Femur (tissue), 1 donor: ENCODE data around the gene FAM25C.
"Not testable (repeated sequence)": the region's sequence is repeated elsewhere in the genome, so short reads cannot be mapped to it uniquely, and the experiment has no call there.

Experiments used
- DNase-seq: peaks from one replicate; pipeline ENCODE4 v3.0.0-alpha.2; 2017

Gene FAM25C

GRCh38 chr10:47999691-48000090, at the start of gene FAM25C:
TSS of gene FAM25C (minus strand) at chr10:47999791. CDS start at chr10:47999765, 26 bp downstream.
- not testable (repeated sequence) for DNase-seq

DNA sequence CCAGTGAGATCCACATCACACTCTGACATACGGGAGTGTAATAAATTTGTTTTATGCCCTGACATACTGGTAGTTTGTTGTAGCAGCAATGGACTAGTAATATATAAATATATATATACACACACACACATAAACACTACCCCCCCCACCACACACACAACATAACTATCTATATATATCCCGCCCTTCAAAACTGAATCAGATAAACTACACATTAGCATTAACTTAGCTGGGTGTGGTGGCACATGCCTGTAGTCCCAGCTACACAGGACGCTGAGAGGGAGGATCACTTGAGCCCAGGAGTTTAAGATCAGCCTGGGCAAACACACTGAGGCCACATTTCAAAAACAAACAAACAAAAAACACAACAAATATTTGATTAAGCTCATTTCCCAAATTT, 45.0 kb upstream of the FAM25C start:
- DNase-seq, result not testable (repeated sequence)

DNA sequence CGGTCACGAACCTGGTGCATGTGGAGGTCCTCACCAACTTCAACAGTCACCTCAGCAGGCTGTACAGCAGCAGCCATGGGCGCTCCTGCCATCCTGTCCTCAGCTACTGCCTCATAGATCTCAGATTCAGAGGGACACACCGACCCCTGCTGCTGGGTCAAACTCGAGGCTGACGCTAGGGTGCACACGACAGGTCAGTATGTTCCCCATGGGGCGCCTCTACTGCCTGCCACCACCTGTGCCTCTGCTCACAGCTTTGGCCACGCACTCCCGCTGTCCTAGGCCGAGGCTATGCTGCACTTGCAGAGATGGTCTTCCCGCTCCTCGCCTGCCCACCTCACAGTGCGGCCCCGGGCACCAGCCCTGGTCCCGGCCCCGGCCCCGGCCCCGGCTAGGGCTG, 31.8 kb upstream of the FAM25C start:
- not testable (repeated sequence) for DNase-seq

DNA sequence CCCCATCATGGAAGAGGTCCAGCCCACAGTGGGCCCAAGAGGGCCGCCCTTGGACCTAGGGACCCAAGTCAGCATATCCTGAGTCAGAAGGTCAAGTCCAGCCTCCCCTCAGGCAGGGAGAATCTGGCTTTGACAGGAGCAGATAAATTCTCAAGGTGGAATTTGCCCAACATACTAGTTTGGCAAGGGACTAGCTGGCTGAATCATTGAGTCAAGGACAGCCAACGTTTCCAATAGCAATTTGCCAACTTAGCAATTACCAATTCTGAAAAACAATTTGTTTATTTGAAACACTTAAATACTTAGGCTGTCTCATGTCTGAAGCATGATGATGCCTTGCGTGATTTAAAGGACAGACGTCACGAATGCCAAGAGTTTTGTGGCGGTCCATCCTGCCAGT, 2.7 kb upstream of the FAM25C start:
- not testable (repeated sequence) for DNase-seq

DNA sequence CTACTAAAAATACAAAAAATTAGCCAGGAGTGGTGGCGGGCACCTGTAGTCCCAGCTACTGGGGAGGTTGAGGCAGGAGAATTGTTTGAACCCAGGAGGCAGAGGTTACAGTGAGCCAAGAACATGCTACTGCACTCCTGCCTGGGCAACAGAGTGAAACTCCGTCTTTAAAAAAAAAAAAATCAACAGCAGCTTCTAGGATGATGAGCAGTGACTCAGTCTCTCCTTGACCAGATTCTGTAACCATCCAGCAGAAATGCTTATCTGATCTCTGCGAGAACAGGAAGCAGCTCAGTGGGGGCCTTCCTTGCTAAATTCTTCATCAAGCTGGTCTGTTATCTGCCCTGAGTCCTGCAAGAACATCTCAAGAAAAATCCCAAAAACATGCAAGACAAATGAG, 5.5 kb downstream of the FAM25C start:
- not testable (repeated sequence) for DNase-seq

DNA sequence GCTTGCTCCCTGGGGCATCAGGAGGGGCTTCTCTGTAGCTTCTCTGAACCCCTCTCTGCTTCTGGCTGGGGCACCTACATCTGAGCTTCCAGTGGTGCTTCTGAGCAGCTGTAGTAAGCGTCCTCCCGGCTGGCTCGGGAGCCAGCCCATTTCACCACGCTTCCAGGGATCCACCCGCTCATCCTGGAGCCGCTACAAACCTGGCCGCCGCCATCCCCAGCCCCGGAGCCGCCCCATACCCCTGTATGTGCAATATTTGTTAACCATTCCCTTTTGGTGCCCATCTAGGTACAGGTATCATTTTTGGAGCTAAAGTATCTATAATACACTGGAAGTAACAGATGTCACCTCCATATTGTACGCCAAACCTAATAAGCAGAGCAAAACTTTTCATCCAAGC, 7.0 kb downstream of the FAM25C start:
- DNase-seq, result not testable (repeated sequence)

DNA sequence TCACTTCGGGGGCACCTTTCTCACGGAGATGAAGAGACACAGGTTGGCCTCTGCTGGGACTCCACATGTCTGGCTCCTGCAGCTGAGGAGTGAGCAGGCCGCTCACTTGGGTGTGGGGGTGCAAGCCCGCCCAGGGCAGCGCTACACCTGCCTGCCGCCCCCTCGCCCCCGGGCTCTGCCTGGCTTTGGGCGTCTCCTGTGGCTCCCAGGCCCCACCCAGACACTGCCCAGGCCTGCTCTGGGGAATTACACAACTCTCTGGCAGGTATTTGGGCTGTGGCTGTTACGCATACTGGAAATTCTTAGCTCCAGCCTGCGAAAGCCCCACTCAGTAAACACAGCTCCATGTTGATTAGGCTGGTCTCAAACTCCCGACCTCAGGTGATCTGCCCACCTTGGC, 7.9 kb downstream of the FAM25C start:
- DNase-seq, result not testable (repeated sequence)

DNA sequence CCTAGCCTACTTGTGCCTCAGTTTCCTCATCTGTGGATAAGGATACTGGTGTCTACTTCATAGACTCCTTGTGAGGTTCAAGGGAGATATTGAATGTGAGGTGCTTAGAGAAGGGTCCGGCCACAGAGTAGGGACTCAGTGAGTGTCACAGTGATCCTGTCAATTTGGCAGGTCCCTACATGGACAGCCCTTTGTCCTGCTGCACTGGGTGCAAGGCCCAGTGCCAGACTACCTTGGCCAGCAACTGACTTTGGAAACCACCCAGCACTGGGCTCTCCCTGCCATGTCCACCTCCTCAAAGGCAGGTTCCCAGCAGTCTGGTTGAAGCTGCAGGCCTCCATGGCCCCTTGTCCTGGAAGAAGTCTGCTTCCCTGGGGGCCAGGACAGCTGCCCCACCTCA, 9.5 kb downstream of the FAM25C start:
- not testable (repeated sequence) for DNase-seq

DNA sequence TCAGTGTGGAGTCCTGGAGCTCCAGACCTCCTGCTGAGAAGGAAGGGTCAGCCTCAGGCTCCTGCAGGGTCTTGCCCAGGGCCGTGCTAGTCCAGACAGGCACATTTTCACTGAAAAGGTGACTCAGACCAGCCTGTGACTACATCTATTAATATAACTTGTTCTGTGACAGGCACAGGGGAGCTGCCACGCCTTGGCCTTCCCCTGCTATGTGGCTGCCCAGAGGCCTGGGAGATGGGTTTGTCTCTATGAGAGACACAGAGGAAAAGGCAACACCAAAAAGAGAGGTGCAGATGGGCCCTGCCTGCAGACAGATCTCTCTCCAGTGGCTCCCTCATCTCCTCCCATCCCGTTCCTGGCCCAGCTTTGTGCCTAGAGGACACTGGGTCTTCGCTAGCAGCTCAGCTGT, 10.0 kb downstream of the FAM25C start:
- not testable (repeated sequence) for DNase-seq

DNA sequence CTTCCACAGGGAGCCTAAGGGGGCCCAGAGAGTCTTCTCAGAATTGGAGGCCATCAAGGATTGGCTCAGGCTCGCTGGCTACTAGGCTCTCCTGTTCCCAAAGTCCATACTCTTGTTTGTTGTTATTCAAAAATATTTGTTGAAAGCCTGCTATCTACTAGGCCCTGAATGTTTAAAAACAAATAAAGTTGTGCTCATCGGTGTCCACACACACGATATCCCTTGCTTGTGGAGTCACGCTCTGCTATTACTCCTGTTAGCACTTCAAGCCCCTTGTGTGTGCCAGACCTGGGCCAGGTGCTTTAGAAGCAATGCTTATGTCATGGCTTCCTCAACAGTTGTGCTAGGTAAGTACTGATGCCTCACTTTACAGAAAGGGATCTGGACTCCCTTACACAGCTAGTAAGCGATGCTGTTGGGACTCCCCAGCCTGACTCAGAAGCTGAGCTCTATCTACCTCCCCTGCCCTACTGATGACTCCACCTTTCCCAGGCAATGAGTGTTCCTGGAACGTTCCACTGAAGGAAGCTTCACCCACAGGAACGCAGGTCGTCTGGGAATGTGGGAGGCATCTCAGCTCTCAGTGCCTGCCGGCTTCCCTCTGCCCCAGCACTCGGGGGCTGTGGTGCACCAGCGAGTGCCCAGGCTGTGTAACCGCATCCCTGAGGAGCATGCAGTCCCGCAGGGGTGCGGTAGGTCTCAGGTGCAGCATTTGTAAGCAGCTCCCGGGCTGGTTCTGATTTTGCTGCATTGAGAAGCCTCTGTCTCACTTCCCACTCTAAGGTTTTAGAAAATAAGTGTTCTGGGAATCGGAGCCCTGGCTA, 10.7 kb downstream of the FAM25C start:
- not testable (repeated sequence) for DNase-seq

GRCh38 chr10:47987952-47988351, 11.6 kb downstream of the FAM25C start:
- DNase-seq, result not testable (repeated sequence)

- not testable (repeated sequence) for DNase-seq
Measured at GRCh38 chr10:47986413-47987230, 13.0 kb downstream of the FAM25C start.

DNA sequence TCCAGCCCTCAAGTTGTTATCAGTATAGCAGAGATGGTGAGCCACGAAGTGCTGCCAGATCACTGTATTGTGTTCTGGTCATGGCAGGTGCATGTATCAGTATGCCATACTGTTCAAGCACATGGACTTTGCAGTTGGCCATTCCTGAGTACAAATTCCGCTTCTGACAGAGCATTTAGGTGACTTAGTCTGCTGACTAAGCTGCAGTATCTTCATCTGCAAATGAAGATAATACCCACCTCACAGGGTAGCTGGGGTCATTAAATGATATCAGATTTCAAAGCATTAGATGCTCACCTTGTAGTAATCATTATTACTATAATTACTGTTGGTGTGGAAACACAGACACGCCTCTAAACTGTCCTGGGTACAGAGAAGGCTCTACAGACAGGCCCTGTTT, 24.2 kb downstream of the FAM25C start:
- DNase-seq, result not testable (repeated sequence)

DNA sequence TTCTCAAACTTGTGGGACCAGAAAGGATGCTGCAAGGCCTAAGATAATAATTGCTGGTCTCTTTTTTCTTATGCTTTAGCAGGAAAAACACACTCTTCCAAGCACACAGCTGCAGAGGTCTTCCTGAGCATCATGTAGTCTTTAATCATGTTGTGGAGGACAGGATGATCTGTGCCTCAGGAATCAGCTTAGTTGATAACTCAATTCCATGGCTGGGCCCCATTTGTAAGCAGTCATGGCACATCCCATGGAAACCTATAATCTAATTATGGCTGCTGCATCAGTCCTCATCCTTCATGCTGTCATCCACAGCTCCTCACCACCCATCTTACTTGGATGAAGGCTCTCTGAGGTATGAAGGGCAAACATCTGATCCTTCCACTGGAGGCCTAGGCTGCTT, 26.5 kb downstream of the FAM25C start:
- DNase-seq, result not testable (repeated sequence)

- not testable (repeated sequence) for DNase-seq
Measured at GRCh38 chr10:47972077-47972476, 27.5 kb downstream of the FAM25C start.

GRCh38 chr10:47971598-47971997, 28.0 kb downstream of the FAM25C start:
- not testable (repeated sequence) for DNase-seq

- DNase-seq, result not testable (repeated sequence)
Measured at GRCh38 chr10:47970047-47970446, 29.5 kb downstream of the FAM25C start.

DNA sequence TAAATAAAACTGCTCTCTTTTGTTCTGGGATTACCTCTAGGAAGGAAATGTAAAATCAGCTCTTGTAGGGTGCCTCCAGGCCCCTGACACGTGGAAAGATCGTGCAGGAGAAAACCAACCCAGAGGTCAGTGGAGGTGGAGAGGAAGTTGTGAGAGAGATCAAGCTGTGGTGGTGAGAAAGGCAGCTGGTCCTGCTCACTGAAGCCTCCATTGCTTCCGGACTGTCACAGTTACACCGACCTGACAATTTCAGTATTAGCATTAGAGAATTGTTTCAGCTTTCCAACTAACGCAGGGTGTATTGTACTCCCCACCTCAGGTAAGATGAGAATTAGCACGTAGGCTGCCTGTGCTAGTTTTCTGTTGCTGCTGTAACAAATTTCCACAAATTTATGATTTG, 30.6 kb downstream of the FAM25C start:
- not testable (repeated sequence) for DNase-seq

GRCh38 chr10:47964280-47965063, 35.1 kb downstream of the FAM25C start:
- not testable (repeated sequence) for DNase-seq

DNA sequence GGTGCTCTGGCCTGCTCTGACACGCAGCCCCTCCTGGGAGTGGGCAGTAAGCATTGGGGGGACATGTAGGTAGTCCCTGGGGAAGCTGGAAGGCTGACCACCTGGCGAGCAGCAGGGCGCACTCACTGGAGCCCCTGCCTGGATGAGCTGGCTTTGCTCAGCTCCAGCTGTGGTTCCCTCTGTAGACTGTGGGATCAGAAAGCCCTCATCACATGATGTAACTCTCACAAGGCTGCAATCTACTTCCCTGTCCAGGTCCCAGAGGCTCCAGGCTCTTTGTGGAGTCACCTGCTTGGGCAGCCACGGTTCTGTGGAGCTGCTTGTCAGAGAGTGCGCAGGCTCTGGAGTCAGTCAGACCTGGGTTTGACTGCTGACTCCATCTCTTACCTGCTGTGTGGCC, 36.8 kb downstream of the FAM25C start:
- DNase-seq, result not testable (repeated sequence)

GRCh38 chr10:47960699-47961098, 38.9 kb downstream of the FAM25C start:
- not testable (repeated sequence) for DNase-seq

DNA sequence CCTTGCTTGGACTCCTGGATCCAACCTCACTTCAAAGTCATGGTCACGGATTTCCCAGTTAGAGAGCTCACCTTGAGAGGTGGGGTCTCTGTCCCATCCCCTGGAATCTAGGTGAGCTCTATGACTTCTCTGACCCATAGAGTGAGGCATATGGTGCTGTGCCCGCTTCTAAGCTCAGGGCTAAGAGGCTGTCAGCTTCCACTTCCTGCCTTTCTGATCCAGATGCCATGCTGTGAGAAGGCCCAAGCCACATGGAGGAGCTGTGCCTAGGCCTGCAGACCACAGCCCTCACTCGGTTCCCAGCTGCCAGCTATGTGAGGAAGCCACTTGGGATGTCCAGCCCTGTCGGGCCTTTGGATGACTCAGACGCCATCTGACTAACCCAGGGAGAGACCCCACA, 39.9 kb downstream of the FAM25C start:
- DNase-seq, result not testable (repeated sequence)

GRCh38 chr10:47957158-47957557, 42.4 kb downstream of the FAM25C start:
- not testable (repeated sequence) for DNase-seq
